Inferior parietal cortex (tissue), 1 donor: Measurements from ENCODE around the gene SYAP1.
"Not testable (repeated sequence)": the region's sequence is repeated elsewhere in the genome, so short reads cannot be mapped to it uniquely, and the experiment has no call there.

ENCODE experiments used
- DNase-seq: peaks from one replicate; pipeline ENCODE4 v3.0.0-alpha.2; 2016; ENCODE audit errors: extremely low spot score

SYAP1 gene

GRCh38 chrX:16722481-16722880, 3.1 kb downstream of the SYAP1 start:
- DNase-seq = no peak

DNA sequence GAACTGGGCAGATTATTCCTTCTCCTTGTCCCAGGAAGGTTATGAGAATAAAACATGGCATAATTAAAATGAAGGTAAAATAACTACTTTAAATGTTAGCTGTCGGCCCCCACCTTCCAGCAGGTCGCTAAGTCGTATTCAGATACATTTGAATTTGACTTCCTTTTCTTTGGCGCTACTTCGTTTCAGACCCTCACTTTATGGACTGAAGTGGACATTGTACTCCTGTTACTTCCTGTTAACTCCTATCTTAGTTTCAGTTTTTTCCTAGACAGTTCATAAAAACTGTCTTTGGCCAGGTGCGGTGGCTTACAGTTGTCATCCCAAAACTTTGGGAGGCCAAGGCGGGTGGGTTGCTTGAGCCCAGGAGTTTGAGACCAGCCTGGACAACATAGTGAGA, 5.7 kb downstream of the SYAP1 start:
- no peak for DNase-seq

GRCh38 chrX:16726347-16726988, 7.1 kb downstream of the SYAP1 start:
- not testable (repeated sequence) for DNase-seq

- no peak for DNase-seq
These were observed 8.2 kb downstream of the SYAP1 start for GRCh38 chrX:16727637-16728036.

- DNase-seq = no peak
These were observed 11.0 kb downstream of the SYAP1 start for GRCh38 chrX:16730450-16730849.

GRCh38 chrX:16733013-16733412, 13.6 kb downstream of the SYAP1 start:
- DNase-seq = no peak

DNA sequence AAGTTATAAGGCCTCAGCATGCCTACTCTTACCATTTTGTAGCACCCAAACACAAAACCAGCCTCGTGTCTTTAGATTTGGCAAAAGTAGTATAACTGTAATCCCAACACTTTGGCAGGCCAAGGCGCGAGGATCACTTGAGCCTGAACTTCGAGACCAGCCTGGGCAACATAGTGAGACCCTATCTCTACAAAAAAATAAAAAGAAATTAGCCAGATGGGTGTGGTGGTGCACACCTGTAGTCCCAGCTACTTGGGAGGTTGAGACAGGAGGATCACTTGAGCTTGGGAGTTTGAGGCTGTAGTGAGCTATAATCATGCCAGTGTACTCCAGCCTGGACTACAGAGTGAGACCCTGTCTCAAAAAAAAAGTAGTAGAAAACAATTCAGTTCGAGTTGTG, 17.6 kb downstream of the SYAP1 start:
- DNase-seq = no peak

GRCh38 chrX:16739574-16739973, 20.2 kb downstream of the SYAP1 start:
- no peak for DNase-seq

DNA sequence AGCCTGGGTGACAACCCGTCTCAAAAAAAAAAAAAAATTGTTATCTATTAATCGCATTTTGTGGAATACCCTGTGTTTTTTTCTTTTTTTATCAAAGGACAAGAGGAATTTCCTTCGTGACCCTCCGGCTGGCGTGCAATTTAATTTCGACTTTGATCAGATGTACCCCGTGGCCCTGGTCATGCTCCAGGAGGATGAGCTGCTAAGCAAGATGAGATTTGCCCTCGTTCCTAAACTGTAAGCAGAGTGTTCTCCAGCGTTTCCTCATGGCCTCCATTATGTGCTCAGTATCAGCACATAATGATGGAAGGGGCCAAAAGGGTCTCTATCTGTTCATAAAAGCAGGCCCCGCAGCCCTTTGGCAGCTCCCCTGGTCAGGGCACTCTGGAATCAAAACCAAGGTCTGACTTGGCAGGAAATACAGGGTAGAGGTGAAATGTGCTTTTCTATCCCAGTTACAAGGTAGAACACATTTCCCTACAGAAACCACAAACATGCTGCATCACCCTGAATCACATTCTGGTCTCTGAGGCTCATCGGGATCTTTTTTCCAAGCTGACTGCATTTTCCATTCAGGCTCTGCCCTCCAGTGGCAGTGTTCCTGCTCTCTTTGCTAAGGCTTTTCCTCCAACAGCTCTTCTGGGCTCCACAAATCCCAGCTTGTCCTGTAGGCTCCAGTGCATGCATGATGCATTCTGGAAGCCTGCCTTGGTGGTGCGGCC, 24.4 kb downstream of the SYAP1 start:
- DNase-seq = no peak

GRCh38 chrX:16745102-16745501, 25.7 kb downstream of the SYAP1 start:
- DNase-seq = no peak

DNA sequence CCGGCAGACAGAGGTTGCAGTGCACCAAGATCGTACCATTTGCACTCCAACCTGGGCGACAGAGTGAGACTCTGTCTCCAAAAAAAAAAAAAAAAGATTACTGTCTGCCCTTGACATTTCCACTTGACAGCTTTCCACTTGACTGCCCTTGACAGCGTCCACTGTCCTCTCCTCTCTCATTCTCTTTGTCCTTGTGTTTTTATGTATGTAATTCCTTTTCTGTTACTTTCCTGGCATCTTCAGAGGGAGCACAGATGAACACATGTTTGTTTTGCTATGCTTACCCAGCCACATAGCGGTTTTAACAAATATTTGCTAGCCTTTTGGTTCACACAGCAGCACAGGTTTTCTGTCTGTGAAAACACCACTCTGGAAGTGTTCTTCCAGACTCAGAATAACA, 26.2 kb downstream of the SYAP1 start:
- DNase-seq = no peak

- no peak for DNase-seq
These were observed 29.0 kb downstream of the SYAP1 start for GRCh38 chrX:16748425-16748824.

DNA sequence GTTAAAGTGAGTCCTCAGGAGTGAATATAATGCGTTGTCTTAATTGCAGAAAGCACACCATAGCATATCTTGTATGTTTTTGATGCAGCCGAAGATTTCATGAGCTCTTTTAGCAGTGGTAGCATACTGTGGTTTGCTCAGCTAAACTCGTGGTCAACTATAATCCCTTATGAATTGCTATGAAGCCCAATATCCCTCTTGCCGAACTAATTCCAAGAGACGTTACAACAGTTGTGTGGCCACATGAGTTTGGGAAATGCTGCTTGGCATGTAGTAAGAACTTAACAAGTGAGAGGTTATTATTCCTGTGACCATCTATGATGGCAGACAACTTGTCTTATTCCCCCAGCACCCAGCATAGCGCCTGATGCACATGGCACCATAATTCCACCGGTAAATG, 30.7 kb downstream of the SYAP1 start:
- no peak for DNase-seq

DNA sequence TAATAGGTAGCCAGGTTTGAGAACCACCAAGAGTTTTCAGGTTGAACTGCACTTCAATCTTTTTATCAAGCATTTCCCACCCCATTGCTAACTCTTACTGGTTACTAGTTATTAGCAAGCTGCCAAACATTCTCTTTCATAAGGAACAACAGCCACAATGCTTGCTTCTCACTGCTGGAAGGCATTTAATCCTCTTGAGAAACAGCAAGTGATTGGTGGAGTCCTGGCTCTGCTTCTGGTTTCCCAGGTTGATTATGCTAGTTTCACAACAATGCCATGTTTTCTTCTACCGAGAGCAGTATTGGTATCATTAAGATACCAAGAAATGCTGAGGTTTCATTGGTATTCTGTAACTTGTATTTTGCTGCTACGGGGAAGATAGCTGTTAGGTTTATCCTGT, 34.6 kb downstream of the SYAP1 start:
- DNase-seq = no peak

- no peak for DNase-seq
These were observed 37.3 kb downstream of the SYAP1 start for GRCh38 chrX:16756724-16757123.

GRCh38 chrX:16761500-16761899, 42.1 kb downstream of the SYAP1 start:
- not testable (repeated sequence) for DNase-seq

DNA sequence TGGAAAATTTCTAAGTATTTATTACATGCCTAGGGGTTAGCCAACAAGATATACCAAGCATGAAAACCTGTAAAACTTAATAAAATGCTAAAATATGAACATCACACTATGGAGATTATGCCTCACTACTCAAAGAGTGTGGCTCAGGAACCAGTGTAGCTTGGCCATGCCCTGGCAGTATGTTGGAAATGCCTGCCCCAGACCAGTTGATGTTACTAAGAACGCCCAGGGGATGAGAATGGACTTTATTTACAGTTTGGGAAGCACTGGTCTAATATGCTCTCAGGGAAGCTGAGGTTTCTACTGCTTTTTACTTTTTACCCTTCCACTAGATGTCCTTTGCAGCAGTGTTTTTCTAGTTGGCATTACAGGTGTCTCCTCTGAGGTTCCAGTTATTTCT, 43.2 kb downstream of the SYAP1 start:
- DNase-seq = no peak

DNA sequence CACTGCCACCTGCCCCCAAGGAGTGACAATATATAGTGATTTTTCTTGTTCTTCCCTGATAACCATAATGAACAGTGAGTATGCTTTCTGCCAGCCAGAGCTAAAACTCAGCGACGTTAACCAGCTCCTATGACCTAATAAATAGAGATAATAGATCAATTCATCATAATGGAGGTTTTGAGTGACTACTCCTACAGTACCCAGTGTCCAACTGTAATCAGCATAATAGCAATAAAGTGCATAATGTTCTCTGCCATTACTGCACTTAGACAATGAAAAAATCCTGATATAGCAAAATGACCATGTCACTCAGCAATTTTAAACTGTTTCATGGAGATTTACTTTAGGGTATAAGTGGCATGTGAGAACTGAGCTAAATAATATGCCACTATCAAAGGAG, 46.2 kb downstream of the SYAP1 start:
- no peak for DNase-seq

DNA sequence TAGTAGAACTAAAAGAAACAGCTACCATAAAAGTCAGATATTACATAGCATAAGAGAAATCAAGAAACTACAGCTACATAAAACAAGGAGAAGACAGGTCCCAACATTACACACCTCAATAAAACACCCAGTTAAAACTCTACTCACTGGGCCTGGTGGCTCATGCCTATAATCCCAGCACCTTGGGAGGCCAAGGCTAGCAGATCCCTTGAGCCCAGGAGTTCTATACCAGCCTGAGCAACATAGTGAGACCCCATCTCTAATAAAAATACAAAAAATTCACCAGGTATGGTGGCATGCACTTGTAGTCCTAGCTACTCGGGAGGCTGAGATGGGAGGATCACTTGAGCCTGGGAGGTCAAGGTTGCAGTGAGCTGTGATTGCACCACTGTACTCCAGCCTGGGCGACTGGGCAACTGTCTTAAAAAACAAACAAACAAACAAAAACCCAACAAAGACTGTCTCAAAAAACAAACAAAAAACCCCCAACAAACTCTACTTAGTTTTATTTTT, 51.6 kb downstream of the SYAP1 start:
- DNase-seq = no peak

GRCh38 chrX:16771483-16772398, 52.3 kb downstream of the SYAP1 start:
- DNase-seq = no peak

GRCh38 chrX:16772460-16772859, 53.0 kb downstream of the SYAP1 start:
- no peak for DNase-seq

DNA sequence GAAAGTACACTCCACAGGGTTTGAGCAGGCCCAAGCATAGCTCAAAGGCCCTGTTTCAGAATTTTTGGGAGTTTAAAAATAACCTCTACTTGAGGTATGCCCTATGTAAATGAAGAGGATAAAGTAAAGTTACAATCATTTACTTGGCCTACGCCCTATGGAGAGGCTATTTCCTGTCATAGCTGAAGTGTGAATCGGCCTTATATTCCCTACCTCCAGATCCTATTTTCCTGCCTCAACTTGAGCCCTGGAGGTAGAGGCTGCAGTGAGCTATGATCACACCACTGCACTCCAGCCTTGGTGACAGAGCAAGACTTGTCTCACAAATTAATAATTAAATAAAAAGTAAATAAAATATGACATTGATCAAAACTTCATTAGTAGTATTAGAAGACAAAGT, 55.3 kb downstream of the SYAP1 start:
- DNase-seq = no peak
